Kidney (tissue), 14 donors: ENCODE data around the gene MMRN2. TPM values are rescaled to one million over a fixed set of nuclear protein-coding genes. Genes with fewer than 3 reads are reported as not detected.
"Not testable (repeated sequence)": the region's sequence is repeated elsewhere in the genome, so short reads cannot be mapped to it uniquely, and the experiment has no call there.

Source experiments
- DNase-seq, 5 donors: peaks; one replicate each; pipeline ENCODE4 v3.0.0-alpha.2; 2013 to 2020
- FAIRE-seq: peaks from 2 replicates; lab custom pipeline; 2012; peaks lifted over from hg19 to GRCh38; lab: Jason Lieb, UNC
- H3K27ac ChIP-seq, 2 donors: one replicate each; pipeline ENCODE4 v1.7.0; 2013; ENCODE audit warnings: low read depth in 2 of 2, low read length in 2 of 2, inconsistent platforms in 1 of 2
- H3K27me3 ChIP-seq: one replicate; pipeline ENCODE4 v1.7.1; 2013; ENCODE audit warnings: low read length, inconsistent platforms; ENCODE audit not compliant: control insufficient read depth, insufficient read depth
- H3K36me3 ChIP-seq, 3 donors: one replicate each; pipeline versions ENCODE4 v1.7.0 to v1.7.1; 2013; ENCODE audit warnings: low read length in 3 of 3, control low read depth in 1 of 3, inconsistent platforms in 1 of 3; ENCODE audit not compliant: insufficient read depth in 3 of 3, control insufficient read depth in 2 of 3
- H3K4me1 ChIP-seq, 3 donors: one replicate each; pipeline versions ENCODE4 v1.7.0 to v1.7.1; 2013; ENCODE audit warnings: low read length in 3 of 3, inconsistent platforms in 1 of 3, low read depth in 1 of 3; ENCODE audit not compliant: control insufficient read depth in 2 of 3, insufficient read depth in 2 of 3
- H3K4me3 ChIP-seq, 3 donors: one replicate each; pipeline versions ENCODE4 v1.7.0 to v1.8.1; 2013; ENCODE audit warnings: low read length in 3 of 3, control low read depth in 1 of 3, inconsistent platforms in 1 of 3
- H3K9ac ChIP-seq, 3 donors: one replicate each; pipeline versions ENCODE4 v1.7.0 to v1.7.1; 2013; ENCODE audit warnings: low read length in 3 of 3, control low read depth in 1 of 3, inconsistent platforms in 1 of 3
- H3K9me3 ChIP-seq, 3 donors: one replicate each; pipeline versions ENCODE4 v1.7.0 to v1.7.1; 2013; ENCODE audit warnings: low read length in 3 of 3, control low read depth in 1 of 3, inconsistent platforms in 1 of 3; ENCODE audit not compliant: control insufficient read depth in 2 of 3, insufficient read depth in 1 of 3
- intact Hi-C: fragments of 100-400 bp; cut with DNase I; formaldehyde crosslinking; loops from one replicate; pipeline ENCODE4 v1.11.1; 2022
- polyA plus RNA-seq: library from polyadenylated mRNA; stranded (reverse); fragments of 350-450 nt; fragmentation: Illumina TruSeq; extraction: RNeasy Lipid Tissue Mini Kit (QIAGEN cat#74804); gene quantifications from one replicate; pipeline ENCODE4 v1.2.3, GENCODE V29; 2014; ENCODE audit warnings: low read depth, low replicate concordance; ENCODE audit not compliant: insufficient read depth
- total RNA-seq: library from RNA; stranded (reverse); fragmentation: NEBNext Ultra II Directional; extraction: Animal tissue kit (Norgen Biotek cat#: 25700); gene quantifications from one replicate; pipeline ENCODE4 v1.2.1, GENCODE V29; 2021
- TF ChIP-seq, protein P1 (sequence below): IDR thresholded peaks from 3 replicates; pipeline ENCODE4 v1.5.1; 2012; ENCODE audit warnings: mild to moderate bottlenecking, moderate library complexity, borderline replicate concordance; ENCODE audit not compliant: insufficient read depth; ENCODE audit errors: extremely low read depth
- donor health status: control.
- donor health status: control.
- donor health status: control.
- donor health status: control.
- donor health status: control.
- donor health status: DM: yes; HTN: yes; CAD: no.
- donor health status: Normal renal cell carcinoma (clear cell type).

Gene MMRN2
- total and polyA plus RNA-seq, 2 donors from 2014 or later, result 19.9 to 65.9 TPM

- FAIRE-seq, result no peak
- intact Hi-C loops, result no loop called here
These were observed 16.7 kb downstream of the MMRN2 start for GRCh38 chr10:86940677-86941076.

DNA sequence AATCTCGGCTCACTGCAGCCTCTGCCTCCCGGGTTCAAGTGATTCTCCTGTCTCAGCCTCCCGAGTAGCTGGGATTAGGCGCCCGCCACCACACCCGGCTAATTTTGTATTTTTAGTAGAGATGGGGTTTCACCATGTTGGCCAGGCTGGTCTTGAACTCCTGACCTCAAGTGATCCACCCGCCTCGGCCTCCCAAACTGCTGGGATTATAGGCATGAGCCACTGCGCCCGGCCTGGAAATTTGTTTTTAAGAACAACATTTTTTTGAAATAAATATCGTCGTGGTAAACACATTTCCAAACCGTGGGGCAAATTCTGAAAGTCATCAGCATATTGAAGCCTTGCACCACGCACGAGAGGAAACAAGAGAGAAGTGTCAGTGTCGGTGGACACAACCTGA, 17.3 kb downstream of the MMRN2 start:
- FAIRE-seq, H3K36me3 ChIP-seq, intact Hi-C loops, H3K4me3 ChIP-seq, H3K9ac ChIP-seq, H3K27me3 ChIP-seq, H3K9me3 ChIP-seq, DNase-seq, H3K27ac ChIP-seq: not testable (repeated sequence)
- H3K4me1 ChIP-seq, result peaks cover 0 to 16% (median 0%) of the 10 kb centered on the region in 3 donors

More at GRCh38 chr10:86940677-86941076, 16.7 kb downstream of the MMRN2 start:
- Histone ChIP-seq H3K36me3 (no peaks in the 10 kb centered on the region), H3K27me3 (no peaks in the 10 kb centered on the region), H3K4me3 (no peak overlapping the region), H3K27ac (no peak overlapping the region), H3K9ac (no peak overlapping the region), H3K9me3 (no peaks in the 10 kb centered on the region), H3K4me1 (peaks cover 0 to 21% (median 0%) of the 10 kb centered on the region in 3 donors)
- DNase-seq, result no peak
- TF ChIP-seq, protein P1, sequence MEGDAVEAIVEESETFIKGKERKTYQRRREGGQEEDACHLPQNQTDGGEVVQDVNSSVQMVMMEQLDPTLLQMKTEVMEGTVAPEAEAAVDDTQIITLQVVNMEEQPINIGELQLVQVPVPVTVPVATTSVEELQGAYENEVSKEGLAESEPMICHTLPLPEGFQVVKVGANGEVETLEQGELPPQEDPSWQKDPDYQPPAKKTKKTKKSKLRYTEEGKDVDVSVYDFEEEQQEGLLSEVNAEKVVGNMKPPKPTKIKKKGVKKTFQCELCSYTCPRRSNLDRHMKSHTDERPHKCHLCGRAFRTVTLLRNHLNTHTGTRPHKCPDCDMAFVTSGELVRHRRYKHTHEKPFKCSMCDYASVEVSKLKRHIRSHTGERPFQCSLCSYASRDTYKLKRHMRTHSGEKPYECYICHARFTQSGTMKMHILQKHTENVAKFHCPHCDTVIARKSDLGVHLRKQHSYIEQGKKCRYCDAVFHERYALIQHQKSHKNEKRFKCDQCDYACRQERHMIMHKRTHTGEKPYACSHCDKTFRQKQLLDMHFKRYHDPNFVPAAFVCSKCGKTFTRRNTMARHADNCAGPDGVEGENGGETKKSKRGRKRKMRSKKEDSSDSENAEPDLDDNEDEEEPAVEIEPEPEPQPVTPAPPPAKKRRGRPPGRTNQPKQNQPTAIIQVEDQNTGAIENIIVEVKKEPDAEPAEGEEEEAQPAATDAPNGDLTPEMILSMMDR, result no peak

DNA sequence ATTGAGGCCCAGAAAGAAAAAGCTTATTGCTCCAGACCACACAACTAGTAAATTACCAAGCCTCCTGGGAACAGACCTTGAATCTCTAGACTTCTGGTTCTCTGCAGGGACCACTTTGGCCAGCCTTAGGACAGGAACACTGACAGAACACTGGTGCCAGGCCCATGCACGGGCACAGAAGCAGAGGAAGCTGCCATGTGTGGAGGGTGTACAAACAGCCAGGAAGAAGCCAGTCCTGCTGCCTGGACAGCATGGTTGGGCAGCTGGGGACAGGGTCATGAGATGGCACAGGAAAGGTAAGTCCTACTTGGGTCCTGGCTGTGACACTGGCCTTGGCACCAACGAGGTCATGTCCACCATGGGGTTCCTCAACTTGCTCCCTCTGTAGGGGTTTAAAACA, 19.2 kb downstream of the MMRN2 start:
- no peak for FAIRE-seq
- TF ChIP-seq, protein P1, result no peak
- peaks cover 0 to 7% (median 0%) of the 10 kb centered on the region in 3 donors for H3K4me1 ChIP-seq
- intact Hi-C loops, result no loop called here
- no peak overlapping the region for H3K9ac ChIP-seq
- H3K4me3 ChIP-seq, result no peak overlapping the region
- no peak overlapping the region for H3K27ac ChIP-seq
- H3K27me3 ChIP-seq, result no peaks in the 10 kb centered on the region
- peak in 1 of 5 donors; percentile 45 for DNase-seq
- H3K36me3 ChIP-seq, result no peaks in the 10 kb centered on the region
- no peaks in the 10 kb centered on the region for H3K9me3 ChIP-seq

- Histone ChIP-seq H3K9me3 (no peaks in the 10 kb centered on the region), H3K9ac (no peak overlapping the region), H3K36me3 (no peaks in the 10 kb centered on the region), H3K27ac (no peak overlapping the region), H3K4me3 (no peak overlapping the region), H3K4me1 (peaks cover 0 to 3% (median 0%) of the 10 kb centered on the region in 3 donors), H3K27me3 (no peaks in the 10 kb centered on the region)
- TF ChIP-seq, protein P1, result no peak
- DNase-seq (no peak), FAIRE-seq (no peak)
- intact Hi-C loops, result no loop called here
These were observed 19.8 kb downstream of the MMRN2 start for GRCh38 chr10:86937502-86938154.
